Activated T-cell treated with anti-CD3 and anti-CD28 coated beads for 48 hours (primary cell): ENCODE results near the gene PRF1.
"Not testable (repeated sequence)": the region's sequence is repeated elsewhere in the genome, so short reads cannot be mapped to it uniquely, and the experiment has no call there.

Source experiments
- DNase-seq: peaks from one replicate; pipeline ENCODE4 v3.0.0-alpha.2; 2020; ENCODE audit warnings: low read depth

PRF1 gene

DNA sequence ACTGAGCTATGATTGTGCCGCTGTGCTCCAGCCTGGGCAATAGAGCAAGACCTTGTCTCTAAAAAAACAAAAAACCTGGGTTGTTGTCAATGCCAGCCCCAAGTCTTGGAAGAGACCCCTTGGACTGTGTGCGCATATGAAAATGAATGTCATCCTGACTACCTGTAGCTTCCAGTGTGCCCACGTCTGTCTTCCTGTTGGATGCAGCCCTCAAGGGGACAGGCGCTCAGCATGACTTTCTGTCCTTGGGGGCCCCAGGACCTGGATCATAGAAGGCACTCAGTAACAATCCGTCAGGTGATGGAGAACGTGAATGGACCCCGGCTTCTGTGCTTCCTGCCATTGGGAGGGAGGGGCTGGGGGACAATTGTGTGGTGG, 9.0 kb downstream of the PRF1 start:
- DNase-seq = no peak

DNA sequence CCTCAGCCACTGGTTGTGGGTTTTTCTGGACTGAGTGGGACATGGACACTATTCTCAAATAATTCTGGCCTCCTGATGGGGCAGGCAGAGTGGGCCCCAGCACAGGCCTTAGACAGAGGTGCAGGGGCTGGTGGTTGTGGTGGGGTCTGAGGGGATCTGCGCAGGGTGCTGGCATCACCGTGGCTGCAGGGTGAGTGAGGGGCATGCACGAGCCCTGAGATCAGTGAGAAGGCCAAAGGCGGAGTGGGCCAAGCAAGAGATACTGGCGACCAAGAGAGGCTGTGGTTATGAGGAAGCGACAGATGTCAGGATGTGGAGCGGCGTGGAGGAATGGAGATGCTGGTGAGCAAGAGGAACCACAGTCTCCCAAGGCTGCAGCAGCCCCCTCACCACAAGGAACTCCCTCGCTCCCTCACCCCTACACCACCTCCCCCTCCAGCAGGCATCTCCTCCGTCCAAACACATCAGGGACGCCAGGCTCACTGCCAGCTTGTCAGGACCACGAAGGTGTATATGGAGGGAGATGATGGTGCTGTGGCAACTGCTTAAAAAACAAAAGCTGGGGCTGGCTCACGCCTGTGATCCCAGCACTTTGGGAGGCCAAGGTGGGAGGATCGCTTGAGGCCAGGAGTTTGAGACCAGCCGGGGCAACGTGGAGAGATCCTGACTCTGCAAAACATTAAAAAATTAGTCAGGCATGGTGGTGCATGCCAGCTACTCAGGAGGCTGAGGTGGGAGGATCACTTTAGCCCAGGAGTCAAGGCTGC, 9.6 kb downstream of the PRF1 start:
- DNase-seq = no peak

DNA sequence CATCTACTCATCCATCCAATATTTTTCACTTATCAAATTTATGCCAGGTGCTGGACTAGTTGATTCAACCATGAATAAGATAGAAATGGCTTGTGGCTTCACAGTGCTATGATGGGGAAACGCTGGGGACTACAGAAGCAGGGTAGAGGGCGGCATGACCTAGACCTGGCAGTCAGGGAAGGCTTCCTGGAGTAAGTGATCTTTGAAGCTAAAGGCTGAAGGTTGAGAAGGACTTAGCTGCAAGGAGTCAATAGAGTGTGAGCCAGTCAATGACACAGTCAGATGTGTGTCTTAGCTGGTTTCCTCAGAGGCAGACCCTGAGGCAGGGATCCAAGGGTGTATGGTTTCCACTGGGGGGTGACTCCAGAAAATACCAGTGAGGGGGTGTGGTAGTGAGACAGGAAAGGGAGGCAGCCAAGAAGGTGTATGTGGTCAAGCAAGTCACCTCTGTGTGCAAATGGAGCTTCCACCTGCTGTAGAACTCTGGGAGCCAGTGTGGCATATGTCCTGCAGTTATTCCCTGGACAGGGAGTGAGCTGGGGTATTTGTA, 10.3 kb downstream of the PRF1 start:
- DNase-seq = no peak

DNA sequence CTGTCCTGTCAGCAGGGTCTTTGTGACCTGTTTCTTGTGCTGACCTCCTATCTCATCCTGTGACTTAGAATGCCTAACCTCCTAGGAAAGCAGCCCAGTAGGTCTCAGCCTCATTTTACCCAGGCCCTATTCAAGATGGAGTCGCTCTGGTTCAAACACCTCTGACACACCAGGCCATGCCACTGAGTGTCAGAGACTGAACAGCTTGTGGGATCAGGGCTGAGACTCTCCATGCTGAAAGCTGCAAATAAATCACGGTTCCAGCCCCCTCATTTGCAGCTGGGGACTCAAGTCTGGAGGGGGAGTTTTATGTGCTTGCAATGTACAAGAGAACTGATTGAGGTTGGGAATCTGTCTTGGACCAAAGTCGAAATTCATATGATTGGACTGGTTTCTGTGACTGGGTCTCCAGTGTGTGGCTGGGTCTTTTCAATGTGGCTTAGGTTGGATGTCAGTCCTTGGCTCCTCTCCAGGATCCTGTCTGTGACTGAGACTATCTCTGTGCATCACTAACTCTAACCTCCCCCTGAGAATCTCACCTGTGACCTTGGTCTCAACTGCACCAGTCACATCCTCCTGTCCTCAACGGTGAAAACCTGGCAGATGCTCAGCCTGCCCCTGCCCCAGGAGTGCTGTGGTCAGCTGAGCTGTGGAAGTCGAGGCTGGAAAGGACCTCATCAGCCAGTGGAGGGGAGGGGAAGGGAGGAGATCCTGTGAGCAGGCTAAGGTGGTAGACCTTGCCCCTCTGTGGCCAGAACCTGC, 11.7 kb downstream of the PRF1 start:
- DNase-seq = no peak

DNA sequence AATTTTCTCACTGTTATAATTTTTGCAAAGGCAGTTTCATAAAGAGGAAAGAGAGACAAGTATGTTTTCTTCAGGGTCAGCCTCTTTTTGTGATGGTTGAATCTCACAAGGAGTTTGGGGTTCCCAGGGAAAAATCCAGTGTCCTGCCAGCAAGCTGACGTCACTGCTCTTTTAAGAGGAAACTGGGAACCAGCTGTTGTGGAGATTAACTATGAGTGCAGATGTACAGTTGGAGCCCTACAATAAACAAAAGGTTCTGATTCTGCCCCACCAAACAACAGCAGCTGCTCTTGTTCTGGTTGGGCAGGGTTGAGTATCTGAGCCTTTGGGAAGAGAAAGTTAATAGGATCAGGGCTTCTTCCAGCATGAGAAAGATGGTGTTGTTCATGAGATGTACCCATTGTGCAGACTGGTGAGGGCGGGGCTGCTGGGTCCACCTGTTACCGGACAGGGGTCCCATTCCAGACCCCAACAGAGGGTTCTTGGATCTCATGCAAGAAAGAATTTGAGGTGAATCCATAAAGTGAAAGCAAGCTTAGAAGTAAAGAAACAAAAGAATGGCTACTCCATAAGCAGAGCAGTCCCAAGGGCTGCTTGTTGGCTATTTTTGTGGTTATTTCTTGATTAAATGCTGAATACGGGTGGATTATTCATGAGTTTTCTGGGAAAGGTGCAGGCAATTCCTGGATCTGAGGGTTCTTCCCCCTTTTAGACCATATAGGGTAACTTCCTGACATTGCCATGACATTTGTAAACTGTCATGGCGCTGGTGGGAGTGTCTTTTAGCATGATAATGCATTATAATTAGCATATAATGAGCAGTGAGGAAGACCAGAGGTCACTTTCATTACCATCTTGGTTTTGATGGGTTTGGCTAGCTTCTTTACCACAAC, 12.5 kb downstream of the PRF1 start:
- DNase-seq = no peak

DNA sequence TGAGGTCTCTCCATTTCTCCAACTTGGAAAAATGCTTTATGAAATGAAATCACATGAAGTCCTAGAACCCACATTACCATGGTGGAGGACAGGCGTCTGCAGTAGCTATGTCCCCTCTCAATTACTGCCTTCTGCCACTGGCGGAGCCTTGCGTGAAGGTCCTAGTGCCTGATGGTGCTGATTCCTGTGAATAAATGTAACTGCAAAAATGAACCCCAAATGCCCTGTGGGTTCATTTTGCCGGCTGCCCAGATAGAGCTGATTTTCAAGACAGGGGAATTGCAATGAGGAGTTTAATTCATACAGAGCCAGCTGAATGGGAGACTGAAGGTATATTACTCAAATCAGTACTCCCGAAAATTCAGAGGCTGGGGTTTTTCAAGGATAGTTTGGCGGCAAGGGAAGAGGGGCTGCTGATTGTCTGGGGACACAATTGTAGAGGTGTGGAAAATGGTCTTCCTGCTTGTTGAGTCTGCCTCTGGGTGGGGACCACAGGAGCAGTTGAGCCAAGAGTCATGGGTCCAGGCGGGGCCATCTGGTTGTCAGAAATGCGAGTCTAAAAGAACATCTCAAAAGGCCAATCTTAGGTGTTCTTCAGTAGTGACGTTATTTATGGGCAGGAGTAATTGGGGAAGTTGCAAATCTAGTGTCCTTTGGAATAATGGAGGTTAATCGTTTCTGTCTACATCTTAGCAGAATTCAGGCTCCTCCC, 13.5 kb downstream of the PRF1 start:
- DNase-seq = no peak

DNA sequence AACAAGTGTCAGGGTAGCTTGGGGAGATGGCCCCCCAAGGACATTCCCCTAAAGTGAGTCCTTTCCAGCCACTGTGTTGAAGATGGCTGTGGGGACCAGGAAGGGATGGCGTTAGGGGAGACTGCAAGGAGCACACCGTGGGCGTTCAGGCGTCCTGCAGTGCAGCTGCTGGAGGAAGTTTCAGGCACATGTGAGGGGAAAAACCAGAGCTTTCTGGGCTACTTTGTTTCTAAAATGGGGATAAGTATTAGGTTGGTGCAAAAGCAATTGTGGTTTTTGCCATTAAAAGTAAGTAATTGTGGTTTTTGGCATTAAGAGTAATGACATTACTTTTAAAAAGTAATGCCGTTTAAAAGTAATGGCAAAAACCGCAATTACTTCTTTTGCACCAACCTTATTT, 14.3 kb downstream of the PRF1 start:
- DNase-seq = no peak

DNA sequence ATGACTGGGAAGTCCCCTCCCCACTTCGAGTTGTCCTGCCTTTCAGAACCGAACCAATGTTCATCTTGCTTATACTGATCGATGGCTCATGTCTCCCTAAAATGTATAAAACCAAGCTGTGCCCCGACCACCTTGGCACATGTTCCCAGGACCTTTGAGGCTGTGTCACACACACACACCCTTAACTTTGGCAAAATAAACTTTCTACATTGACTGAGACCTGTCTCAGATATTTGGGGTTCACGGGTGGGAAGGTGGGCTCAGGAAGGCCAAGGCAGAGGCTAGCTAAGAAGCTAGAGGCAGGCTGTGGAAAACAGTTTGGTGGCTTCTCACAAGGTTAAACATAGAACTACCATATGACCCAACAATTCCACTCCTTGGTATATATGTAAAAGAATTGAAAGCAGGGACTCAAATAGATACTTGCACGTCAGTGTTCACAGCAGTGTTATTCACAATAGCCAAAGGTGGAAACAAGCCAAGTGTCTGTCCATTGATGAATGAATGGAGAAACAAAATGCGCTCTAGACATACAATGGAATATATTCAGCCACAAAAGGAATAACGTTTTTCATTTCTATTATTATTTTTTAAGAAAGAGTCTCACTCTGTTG, 15.4 kb downstream of the PRF1 start:
- DNase-seq = no peak

DNA sequence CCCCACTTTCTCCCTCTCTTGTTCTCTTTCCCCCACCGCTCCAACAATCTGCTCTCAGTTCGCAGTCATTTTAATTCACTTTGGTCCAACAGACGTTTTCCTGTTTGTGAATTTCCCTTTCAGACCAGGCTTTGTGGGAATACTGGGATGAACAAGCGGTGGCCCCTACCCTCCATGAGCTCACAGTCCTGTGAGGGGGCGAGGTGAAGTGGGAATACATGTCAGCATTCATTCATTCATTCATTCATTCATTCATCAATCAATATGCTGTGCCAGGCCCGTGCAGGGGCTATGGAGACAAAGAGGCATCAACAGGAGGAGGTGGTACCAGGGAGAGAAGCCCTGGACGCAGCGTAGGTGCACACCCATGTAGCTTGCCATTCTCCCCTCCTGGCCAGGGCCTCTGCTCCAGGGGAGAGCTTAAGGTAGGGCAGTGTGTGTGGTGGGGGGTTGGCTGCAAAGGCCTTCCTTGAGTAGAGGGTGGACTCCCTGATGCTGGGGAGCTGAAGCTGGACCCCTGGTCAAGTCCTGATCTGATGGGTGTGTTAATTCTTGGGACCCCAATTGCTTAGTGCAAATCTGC, 16.1 kb downstream of the PRF1 start:
- DNase-seq = no peak

DNA sequence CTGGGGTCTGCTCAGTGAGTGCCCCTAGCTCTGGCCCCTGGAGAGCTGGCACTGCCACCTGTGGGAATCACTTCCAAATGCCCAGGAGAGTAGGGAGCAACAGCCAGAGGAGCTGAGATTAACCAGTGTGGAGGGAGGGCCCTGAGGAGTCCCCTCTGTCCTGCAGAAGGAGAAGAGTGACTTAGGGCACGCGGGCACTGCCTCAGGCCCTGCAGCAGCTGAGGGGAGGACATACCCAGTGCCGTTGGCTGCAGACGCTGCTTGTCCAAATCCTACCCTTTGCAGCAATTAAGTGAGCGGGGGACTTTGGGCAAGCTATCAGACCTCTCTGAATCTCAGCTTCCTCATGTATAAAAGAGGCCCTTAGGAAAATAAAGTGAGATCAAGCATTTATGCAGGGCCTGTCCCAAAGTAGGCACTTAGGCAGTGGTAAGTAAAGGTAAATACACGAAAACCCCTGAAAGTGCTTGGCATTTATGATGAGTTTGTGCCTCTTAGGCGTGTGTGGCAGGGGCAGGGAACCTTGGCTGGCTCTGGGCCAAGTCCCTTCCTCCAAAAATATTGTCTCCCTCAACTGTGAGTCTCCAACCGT, 16.9 kb downstream of the PRF1 start:
- no peak for DNase-seq

DNA sequence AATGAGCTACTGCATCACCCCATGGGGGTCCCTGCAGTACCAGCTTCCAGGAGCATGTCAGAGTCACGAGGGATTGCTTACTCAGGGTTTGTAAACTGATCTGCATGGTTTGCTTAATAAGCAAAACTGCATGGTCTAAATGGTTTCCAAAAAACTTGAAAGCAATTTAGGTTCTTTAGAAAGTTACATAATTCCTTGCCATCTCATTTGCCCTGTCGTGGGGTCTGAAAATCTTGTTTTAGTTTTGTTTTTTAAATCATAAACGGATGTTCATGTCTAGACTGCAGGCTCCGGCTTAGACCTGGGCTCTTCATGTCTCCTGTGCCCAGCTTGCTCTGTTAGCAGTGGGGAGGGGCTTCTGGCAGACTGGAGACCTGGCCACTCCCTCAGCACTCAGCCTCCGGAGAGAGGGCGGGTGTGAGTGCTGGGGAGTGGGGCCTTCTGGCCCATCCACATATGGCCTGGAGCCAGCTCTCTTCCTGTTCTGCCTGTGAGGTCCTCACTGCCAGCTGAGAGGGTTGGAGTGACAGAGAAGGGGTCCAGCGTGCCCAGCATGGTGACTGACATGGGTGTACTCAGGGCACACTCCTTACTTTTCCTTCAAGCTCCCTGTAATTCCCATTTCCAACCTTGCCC, 17.5 kb downstream of the PRF1 start:
- no peak for DNase-seq

DNA sequence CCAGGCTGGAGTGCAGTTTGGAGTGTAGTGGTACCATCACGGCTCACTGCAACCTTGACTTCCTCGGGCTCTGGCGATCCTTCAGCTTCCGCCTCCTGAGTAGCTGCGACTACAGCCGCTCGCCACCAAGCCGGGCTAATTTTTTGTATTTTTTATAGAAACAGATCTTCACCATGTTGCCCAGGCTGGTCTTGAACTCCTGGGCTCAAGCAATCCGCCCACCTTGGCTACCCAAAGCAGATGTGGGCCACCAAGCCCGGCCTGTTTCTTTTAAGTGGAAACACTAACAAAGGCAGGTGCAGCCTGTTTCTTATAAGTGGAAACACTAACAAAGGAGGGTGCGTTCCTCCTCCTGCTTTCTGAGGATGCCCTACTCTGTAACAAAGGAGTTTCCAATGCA, 18.2 kb downstream of the PRF1 start:
- no peak for DNase-seq

DNA sequence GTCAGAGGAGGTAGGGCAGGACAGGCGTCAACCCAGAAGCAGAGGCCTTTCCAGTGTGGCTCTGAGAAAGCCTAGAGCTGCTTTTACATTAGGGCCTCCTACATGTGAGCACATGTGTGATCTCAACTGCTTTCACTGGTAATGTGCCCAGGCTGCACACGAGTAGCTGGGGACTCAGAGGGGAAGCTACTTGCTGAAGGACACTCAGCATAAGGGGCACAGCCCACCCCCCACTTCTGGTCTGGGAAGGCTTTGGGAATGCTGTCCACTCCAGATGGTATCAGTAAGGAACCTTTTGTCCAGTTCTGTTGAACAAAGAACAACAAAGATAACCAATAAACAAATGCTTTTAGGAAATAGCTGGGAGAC, 18.9 kb downstream of the PRF1 start:
- DNase-seq = no peak

DNA sequence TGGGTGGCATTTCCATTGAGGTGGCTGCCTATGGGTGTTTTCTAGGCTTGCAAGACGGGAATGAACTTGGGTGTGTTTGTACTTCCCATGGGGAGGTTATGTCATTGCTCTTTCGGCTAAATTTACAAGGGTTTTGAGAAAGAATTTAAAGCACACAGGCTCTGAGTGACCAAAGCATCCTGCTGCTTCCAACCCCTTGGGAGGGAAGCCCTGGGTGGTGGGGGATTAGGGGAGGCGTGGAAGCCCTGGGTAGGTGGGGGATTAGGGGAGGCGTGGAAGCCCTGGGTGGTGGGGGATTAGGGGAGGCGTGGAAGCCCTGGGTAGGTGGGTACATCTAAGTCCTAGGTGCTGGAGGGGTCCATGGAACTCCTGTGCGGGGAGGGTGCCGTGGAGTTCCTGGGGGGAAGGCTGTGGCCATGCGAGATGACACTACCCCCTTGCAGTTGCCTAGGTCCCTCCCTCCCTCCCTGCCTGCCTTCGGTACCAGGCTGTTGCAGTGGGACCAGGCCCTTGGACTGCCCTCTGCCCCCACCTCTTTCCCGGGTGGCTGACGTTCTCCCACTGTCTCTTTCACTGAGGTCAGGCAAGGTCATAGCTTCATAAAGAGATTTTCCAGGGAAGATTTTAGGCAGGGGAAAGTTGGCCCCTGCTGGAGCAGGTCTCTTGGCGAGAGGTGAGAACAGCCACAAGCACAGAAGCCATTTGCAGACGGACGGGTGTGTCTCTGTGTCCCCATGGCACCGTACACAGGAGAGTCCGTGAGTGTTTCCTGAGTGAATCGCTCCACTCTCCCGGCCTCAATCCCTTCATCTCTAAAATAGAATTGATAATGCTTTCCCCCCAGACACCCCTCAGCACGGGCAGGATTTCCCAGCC, 19.5 kb downstream of the PRF1 start:
- DNase-seq = no peak

DNA sequence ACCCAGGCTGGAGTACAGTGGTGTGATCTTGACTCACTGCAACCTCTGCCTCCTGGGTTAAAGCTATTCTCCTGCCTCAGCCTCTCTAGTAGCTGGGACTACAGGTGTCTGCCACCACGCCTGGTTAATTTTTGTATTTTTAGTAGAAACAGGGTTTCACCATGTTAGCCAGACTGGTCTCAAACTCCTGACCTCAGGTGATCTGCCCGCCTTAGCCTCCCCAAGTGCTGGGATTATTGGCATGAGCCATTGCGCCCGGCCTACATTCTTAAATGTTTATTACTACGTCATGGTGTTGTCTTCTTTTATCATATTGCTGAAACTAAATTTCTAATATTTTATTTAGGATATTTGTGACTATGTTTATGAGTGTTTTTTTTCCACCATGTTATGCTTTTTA, 21.4 kb downstream of the PRF1 start:
- not testable (repeated sequence) for DNase-seq

DNA sequence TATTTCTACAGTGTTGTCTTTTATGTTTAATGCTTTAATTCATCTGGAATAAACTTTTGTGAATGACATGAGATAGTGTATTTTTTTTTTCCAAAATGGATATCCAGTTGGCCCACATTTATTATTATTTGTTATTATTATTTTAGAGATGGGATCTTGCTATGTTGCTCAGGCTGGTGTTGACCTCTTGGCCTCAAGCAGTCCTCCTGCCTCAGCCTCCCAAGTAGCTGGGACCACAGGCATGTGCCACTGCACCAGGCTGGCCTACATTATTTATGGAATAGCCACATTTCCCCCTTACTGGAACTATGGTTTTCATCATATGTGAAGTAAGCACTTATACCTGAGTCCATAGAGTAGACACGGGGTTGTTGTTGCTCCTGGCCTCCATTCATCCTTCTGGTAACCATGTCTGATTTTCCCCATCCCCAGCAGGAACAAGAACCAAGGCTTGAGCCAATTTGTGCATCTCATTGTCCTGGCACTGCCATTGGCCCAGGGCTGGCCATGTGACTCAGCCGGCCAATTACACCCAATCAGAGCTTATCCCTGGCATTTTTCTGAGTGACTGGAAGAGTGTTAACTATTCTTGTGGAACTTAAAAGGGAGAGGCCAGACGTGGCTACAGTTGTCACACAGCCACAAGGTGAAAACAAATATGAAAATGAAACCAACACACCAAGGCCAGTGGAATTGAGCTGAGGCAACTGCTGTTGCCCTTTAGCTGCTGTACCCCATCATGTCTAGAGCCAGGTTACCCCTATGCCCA, 23.1 kb downstream of the PRF1 start:
- DNase-seq = no peak

DNA sequence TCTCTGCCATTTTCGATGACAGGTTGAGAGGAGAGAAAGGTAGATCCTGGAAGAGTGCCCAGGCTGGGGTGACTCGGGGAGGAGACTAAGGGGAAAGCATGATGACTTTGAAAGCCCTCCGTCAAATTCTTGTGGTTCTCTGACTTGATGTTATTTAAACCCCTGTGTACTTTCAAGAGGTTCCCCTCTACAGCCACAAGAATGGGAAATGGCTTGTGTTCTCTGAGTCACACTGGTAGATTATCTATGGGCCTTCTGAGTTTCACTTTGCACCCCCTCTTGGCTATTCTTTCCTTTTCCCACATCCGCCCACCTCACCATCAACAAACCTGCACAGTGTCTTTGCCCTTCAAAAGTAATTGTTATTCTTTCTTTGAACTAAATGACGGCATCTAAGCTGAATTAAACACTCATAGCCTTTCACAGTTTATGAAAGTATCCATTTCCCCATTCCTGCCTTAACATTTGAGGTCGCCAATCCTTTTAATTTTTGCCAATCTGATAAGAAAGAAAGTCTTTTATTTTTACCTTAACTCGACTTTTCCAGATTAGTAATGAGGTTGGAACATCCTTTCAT, 24.1 kb downstream of the PRF1 start:
- DNase-seq = peak; percentile 67
